Activated CD4-positive, CD25-positive, alpha-beta regulatory T cell treated with anti-CD3 and anti-CD28 coated beads, Interleukin-2, amount 50 U/mL, for 24 hours (primary cell): ENCODE results near the gene GIT2.
"Not testable (repeated sequence)": the region's sequence is repeated elsewhere in the genome, so short reads cannot be mapped to it uniquely, and the experiment has no call there.

ENCODE experiments used
- ATAC-seq, 2 donors: fragments of 150-1000 bp; cut with Tn5 transposase; one replicate each; pipeline ENCODE4 v1.10.0; 2021; ENCODE audit warnings: mild to moderate bottlenecking in 1 of 2, moderate library complexity in 1 of 2

GIT2 gene

GRCh38 chr12:109919456-109919855 is 76.7 kb downstream of the GIT2 start:
- no peak for ATAC-seq

GRCh38 chr12:109916045-109916444 is 80.1 kb downstream of the GIT2 start:
- ATAC-seq: no peak

- ATAC-seq: no peak
Observed at GRCh38 chr12:109915171-109916040, 80.8 kb downstream of the GIT2 start.

DNA sequence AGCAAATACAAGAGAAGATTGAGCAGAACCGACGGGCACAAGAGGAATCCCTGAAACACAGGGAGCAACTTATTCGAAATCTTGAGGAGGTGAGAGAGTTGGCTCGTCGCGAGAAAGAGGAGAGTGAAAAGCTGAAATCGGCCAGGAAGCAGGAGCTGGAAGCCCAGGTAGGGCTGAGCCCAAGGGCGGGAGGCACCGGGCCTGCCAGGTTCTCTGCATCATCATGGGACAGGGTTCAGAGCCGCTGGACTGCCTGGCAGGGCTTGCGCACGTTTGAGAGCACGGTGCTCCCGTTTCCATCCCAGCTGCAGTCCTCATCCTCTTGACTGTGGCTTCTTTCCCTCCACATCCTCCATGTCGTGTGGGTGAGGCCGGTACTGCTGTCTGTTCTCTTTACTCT is 81.7 kb downstream of the GIT2 start:
- no peak for ATAC-seq

DNA sequence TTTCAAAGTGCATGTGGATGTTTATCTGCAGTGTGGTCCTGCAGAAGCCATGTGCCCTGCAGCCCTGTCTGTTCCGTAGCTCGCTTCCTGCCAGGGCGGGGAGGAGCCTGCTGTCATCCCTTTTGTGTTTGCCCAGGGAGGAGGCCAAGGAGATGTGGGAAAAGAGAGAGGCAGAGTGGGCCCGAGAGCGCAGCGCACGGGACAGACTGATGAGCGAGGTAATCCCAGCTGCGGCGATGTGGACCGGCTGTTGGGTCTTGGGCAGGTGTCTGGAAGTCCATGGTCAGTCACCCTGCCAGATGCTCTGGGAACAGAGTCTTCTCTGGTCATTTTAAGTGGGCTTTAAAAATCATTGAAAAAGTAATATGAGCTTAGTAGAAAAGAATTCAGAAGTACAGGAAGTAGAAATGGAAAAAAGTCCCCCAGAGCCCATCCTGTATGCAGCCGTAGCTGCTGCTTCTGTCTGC is 83.3 kb downstream of the GIT2 start:
- no peak for ATAC-seq

GRCh38 chr12:109910969-109911348 is 85.2 kb downstream of the GIT2 start:
- peak in 1 of 2 donors; percentile 27 for ATAC-seq

- ATAC-seq: no peak
Observed at GRCh38 chr12:109910254-109910968, 85.8 kb downstream of the GIT2 start.

DNA sequence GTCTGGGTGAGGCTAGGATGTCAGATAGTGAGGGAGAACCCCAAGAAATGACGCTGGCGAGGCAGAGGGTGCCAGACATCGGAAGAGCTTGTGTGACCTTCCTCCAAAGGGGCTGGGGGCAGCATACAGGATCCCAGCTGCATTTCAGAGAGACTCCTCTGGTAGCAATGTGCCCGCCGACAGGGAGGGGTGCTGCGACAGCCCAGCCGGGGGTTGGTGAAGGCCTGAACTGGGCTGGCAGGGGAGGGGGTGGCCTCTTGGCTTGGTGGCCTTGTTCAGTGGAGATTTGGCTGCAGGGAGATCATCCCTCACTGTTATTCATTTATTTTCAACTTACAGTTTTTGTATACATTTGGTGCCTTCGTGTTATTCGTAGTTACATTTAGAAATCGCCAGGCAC is 90.9 kb downstream of the GIT2 start:
- ATAC-seq: no peak

DNA sequence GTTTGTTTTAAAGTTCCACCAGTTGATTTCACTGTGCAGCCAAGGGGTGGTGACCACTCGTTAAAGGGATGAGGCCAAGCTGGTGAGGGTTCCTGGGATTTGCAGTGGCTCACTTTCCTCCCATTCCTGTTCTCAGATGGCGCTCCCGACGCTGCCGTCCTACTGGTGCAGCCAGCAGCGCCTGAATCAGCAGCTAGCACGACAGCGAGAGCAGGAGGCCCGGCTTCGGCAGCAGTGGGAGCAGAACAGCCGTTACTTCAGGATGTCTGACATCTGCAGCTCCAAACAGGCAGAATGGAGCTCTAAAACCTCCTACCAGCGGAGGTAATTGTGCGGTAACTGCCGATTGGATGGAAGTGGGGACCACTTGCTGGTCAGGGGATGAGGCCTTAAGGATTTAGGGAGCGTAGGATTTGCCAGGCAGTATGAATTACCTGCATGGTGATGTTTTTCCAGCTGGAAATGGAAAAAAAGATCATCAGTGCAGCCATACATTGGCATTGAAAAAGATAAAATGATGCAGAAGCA is 93.2 kb downstream of the GIT2 start:
- no peak for ATAC-seq

GRCh38 chr12:109900752-109901580 is 95.2 kb downstream of the GIT2 start:
- ATAC-seq: peak; percentile 5 to 14

DNA sequence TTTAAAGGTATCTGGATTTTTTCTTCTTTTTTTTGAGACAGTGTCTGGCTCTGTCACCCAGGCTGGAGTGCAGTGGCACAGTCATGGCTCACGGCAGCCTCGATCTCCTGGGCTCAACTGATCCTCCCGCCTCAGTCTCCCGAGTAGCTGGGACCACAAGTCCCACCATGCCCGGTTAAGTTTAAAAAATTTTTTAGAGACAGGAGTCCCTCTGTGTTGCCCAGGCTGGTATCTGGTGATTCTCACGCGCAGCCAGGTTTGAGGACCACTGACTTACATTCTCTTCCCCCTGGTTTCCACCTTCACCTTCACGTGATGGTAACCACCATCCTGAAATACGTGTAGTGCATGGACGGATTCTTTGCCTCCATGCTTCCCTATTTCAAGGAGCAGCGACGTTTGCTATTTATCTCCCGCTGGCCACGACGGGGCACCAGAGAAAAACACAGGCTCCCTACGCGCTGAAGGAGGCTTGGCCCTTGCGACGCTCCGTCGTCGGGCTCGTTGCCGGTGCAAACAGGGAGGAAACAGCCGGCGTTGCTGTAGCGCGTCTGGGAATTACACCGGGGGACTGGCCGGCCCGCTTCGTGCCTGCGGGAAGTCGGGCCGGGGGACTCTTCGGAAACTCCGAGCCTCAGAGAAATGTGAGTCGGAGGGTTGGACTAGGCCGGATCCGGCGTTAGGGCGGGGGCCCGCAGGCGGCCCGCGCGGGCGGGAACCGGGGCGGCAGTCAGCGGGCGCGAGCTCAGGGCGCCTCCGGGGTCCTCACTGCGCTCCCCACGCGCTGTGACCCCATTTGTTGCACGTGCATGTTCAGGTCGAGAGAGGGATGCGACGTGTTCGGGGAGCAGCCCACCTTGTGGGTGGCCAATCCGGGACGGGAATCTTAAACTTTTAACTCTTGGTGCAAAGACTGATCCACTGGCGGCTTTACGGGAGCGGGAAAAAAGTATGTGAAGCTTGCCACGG is 96.1 kb downstream of the GIT2 start, which contains the start of gene TCHP:
TSS of gene TCHP (plus strand) at position 492 of the 969 bp plus-strand sequence. CDS start 2,753 bp downstream, outside the sequence.
- ATAC-seq: peak; percentile 85

DNA sequence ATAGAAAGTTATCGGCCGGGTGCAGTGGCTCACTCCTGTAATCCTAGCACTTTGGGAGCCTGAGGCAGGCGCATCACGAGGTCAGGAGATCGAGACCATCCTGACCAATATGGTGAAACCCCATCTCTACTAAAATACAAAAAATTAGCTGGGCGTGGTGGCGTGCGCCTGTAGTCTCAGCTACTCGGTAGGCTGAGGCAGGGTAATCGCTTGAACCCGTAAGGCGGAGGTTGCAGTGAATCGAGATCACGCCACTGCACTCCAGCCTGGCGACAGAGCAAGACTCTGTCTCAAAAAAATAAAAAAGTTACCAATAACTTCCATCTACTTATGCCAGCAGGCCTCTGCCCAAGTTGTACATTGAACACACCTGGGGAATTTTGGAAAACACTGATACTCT is 96.8 kb downstream of the GIT2 start:
- ATAC-seq: not testable (repeated sequence)

DNA sequence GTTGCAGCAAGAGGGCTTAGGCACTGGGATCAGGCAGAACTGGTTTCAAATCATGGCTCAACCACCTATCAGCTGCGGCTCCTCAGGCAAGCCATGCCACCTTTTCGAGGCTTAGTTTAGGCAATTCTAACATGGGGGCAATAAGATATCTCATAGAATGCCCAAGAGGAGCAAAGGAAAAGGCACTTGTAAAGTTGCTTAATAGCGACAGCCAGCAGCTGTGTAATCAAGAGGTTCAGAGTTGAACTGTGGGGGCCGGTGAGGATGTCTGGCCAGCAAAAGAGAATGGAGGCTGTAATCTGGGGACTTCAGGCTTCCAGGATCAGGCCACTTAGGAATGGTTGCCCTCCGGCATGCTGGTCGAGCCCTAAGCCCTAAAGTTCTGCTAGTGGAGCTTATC is 99.1 kb downstream of the GIT2 start:
- ATAC-seq: no peak

DNA sequence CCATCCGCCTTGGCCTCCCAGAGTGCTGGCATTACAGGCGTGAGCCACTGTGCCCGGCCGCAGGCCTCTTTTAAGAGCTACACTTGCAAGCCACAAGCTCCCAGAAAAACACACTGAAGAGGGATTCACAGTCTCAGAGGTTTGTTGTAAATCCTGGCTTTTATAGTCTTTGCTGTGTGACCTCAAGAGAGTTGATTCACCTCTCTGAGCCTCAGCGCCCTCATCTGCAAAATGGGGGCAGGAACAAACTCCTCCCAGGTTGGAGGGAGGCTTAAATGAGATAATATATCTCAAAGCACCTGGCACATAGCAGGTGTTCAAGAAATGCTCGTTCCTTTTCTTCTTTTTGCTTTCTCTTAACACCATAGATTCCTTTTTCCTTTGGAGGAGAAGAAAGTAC is 100.0 kb downstream of the GIT2 start:
- no peak for ATAC-seq

DNA sequence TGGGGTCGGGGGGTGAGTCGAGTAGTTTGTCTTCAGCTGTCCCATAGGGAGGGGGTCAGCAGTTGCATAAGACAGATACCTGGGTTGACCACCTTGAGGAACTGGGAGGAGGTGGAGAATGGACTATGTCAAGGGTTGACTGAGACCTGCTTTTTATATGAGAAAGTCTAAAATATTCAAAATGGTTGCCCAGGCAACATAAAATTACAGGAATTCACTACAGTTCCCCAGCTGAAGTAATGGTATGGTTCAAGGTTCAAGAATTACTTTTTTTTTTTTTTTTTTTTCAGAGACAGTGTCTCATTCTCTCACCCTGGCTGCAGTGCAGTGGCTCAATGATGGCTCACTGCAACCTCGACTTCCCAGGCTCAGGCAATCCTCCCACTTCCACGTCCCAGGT is 101.2 kb downstream of the GIT2 start:
- ATAC-seq: no peak

GRCh38 chr12:109893261-109893995 is 102.7 kb downstream of the GIT2 start:
- ATAC-seq: no peak

DNA sequence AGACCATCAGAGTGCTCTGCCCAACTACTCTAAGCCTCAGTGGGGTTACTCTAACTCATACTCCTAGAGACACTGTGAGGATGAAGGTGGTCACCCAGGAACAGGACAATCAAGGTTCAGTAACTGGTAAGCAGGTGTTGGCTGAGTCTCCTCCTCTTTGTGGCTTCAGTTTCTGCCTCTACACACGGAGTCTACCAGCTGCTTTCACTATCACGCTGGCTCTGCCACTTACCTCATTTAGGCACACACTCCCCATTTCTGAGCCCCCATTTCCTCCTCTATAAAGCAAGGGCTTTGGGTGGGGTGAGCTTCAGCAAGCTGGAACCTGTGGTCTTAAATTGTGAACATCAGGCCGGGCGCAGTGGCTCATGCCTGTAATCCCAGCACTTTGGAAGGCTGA is 103.4 kb downstream of the GIT2 start:
- peak; percentile 25 to 31 for ATAC-seq

DNA sequence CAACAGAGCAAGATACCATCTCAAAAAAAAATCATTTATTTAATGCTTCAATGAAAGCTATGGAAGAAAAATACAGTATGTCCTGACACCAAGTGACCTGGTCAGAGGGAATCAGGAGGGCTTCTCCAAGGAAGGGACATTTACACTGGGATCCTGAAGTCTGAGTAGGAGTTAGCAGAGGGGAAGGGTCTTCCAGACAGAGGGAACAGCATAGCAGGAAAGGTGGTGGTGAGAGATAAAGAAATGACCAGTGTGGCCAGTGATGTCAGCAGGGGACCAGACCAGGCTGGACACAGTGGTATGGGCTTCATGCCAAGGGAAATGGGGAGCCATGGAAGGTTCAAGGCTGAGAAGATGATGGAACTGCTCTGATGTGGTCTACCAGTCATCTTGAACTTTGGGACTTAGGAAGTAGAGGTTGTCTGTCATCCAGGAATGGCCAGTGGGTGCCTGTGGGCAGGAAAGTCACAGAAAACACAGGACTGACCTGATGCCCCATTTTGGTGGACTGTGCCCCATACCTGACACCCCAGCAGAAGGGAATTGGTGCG is 103.9 kb downstream of the GIT2 start:
- ATAC-seq: no peak

DNA sequence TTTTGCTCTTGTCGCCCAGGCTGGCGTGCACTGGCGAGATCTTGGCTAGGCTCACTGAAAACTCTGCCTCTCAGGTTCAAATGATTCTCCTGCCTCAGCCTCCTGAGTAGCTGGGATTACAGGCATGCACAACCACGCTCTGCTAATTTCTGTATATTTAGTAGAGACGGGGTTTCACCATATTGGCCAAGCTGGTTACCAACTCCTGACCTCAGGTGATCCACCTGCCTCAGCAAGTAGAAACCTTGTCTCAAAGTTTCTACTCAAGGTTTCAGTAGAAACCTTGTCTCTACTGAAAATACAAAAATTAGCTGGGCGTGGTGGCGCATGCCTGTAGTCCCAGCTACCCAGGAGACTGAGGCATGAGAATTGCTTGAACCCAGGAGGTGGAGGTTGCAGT is 104.4 kb downstream of the GIT2 start:
- ATAC-seq: not testable (repeated sequence)

GRCh38 chr12:109890620-109891170 is 105.5 kb downstream of the GIT2 start:
- ATAC-seq: no peak
